ENCODE measurements around the gene CLDN6.
"Not testable (repeated sequence)": the region's sequence is repeated elsewhere in the genome, so short reads cannot be mapped to it uniquely, and the experiment has no call there.

Gene CLDN6, protein sequence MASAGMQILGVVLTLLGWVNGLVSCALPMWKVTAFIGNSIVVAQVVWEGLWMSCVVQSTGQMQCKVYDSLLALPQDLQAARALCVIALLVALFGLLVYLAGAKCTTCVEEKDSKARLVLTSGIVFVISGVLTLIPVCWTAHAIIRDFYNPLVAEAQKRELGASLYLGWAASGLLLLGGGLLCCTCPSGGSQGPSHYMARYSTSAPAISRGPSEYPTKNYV

GRCh38 chr16:3017794-3018506 lies at the start of gene CLDN6:
TSS of gene CLDN6 (minus strand) at chr16:3018183. CDS start at chr16:3016021, 2,162 bp downstream.
- DNase-seq = no peak

DNA sequence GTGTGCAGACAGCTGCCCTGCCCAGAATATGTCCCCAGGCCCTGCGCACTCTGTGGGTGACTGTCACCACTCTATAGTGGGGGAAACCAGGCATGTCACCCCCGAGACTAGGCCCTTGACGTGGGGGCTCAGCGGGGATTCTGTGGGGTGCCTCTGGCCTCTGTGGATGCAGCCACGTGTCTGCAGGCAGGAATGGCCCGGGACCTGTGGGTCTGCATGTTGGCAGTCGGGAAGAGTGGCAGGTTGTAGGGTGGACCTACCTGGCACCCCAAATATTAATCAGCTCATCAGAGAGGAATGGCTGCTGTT lies 48.4 kb upstream of the CLDN6 start:
- no peak for DNase-seq

DNA sequence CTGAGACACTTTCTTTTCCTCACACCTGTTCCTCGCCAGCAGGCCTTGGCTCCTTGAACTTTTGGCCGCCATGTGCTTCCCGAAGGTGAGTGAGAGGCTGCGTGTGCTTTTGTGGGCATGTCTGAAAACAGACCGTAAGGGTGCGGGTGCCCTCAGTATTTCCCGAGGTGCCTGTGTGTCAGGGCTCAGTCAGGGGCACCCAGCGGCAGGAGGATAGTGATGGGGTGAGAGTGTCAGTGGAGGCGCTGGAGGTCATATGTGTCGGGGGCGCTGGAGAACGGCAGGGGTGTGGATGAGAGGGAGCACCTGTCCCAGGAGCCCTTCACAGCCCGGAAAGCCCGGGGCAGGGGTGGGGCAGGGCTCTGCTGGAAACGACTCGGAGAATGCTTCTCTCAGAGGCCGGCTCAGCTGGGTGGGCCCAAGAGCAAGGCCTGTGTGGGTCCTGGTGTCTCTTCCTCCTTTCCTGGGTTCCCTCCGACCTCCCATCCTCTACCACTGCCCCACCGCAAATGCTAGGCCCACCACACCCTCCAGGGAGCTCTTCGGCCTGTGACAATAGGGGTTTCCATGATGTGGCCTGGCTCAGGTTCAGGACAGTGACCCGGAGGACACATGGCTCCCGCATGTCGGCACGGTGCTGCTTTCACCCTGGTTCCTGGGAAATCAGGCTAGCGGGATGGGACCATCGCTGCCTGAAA lies 47.9 kb upstream of the CLDN6 start:
- no peak for DNase-seq

DNA sequence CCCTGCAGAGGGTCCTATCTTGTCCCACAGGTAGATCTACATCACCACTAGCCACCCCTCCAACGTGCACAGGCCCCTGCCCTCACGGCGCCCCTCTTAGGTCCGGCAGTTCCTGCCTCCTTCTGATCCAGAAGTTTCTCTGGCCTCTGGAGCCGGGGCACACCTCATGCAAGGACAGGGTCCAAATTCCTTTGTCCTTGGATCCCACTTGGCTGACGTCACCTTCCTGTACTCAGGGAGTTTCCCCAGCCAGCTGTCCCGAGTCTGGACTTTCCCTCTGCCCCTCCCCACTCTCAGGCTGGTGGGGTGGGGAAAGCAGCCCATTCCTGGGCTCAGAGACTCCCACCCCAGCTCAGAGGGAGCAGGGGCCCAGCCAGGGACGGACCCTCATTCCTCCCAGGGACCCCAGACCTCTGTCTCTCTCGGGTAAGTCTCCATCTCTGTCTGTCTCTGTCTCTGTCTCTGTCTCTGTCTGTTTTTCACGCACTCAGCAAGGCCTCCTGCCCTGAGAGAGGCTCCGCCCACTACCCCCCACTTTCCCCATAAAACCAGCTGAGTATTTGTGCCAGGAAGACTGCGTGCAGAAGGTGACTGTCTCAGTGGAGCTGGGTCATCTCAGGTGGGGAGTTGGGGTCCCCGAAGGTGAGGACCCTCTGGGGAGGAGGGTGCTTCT lies 47.2 kb upstream of the CLDN6 start, which contains the start of gene IL32:
IL32 (plus strand) TSS at position 572 of the 673 bp plus-strand sequence. CDS start 172 bp downstream, outside the sequence.
- no peak for DNase-seq

GRCh38 chr16:3063625-3064386 lies 45.8 kb upstream of the CLDN6 start:
- no peak for DNase-seq

GRCh38 chr16:3062553-3062952 lies 44.6 kb upstream of the CLDN6 start:
- DNase-seq = no peak

- DNase-seq = no peak
Measured at GRCh38 chr16:3060339-3061127, 42.5 kb upstream of the CLDN6 start.

DNA sequence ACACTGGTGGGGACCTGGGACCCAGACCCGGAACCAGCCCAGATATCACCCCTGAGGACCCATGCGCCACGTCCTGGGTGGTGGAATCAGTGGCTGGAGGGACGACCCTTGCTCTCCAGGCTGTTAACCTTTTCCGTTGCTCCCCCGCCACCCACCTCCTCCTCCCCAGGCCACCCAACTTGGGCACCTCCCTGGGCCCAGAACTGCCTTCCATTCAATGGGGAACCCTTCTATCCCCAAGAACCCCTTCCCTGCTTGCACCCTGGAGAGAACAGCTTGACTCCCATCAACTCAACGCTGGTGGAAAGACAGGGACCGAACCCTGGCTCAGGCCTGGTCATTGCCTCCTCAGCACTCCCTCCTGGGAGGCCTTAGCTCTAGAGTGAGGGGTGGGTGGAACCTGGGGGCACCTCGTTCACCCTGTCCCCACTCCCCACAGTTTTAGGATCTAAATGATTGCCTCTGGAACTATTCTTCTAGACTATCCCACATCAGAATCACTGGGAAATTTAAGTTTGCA lies 41.8 kb upstream of the CLDN6 start:
- DNase-seq = no peak

DNA sequence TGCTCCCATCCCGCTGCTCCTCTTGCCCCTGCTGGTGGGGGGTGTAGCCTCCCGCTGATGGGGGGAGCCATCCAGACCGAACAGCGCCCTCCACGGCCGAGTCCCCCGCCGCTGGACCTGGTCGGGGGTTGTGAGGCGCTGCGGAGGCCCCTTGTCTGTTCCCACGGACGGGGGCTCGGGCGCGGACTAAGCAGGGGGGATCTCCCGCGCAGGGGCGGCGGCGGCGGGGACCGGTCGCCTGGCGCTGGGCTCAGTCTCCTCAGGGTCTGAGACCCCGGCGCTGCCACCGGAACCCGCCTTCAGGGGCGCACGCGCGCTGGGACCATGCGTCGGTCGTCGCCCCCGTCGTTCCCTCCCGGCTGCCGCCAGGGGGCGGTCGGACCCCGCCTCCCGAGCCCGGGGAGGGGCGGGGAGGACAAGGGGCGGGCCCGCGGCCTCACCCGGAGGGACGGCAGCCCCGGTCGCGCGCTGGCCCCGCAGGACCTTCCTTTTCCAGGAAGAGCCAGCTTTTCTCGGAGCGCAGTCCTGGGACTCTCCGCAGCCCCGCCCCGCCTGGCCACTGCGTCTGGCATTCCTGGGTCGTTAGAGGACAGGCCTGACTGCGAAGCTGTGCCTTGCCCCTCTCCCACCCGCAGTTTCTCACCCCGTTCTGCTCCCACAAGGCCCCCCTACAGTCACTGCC lies 41.2 kb upstream of the CLDN6 start:
- DNase-seq = peak; percentile 59

DNA sequence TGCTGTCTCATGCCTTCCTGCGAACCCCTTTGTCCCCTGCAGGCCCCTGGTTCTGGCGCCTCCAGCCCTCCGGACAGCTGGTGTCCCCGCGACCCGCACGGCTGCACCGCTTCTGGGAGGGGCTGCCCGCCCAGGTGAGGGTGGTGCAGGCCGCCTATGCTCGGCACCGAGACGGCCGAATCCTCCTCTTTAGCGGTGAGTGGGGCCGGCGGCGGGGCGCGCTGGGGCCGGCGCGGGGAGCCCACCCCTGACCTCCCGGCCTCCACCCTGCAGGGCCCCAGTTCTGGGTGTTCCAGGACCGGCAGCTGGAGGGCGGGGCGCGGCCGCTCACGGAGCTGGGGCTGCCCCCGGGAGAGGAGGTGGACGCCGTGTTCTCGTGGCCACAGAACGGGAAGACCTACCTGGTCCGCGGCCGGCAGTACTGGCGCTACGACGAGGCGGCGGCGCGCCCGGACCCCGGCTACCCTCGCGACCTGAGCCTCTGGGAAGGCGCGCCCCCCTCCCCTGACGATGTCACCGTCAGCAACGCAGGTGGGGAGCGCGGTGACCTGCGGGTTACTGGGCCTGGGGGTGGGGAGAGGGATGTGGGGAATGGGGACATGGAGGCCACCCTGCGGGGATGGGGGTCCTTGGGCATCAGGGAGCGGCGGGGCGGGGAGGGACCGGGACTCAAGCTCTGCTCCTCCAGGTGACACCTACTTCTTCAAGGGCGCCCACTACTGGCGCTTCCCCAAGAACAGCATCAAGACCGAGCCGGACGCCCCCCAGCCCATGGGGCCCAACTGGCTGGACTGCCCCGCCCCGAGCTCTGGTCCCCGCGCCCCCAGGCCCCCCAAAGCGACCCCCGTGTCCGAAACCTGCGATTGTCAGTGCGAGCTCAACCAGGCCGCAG lies 40.4 kb upstream of the CLDN6 start:
- peak; percentile 39 for DNase-seq

DNA sequence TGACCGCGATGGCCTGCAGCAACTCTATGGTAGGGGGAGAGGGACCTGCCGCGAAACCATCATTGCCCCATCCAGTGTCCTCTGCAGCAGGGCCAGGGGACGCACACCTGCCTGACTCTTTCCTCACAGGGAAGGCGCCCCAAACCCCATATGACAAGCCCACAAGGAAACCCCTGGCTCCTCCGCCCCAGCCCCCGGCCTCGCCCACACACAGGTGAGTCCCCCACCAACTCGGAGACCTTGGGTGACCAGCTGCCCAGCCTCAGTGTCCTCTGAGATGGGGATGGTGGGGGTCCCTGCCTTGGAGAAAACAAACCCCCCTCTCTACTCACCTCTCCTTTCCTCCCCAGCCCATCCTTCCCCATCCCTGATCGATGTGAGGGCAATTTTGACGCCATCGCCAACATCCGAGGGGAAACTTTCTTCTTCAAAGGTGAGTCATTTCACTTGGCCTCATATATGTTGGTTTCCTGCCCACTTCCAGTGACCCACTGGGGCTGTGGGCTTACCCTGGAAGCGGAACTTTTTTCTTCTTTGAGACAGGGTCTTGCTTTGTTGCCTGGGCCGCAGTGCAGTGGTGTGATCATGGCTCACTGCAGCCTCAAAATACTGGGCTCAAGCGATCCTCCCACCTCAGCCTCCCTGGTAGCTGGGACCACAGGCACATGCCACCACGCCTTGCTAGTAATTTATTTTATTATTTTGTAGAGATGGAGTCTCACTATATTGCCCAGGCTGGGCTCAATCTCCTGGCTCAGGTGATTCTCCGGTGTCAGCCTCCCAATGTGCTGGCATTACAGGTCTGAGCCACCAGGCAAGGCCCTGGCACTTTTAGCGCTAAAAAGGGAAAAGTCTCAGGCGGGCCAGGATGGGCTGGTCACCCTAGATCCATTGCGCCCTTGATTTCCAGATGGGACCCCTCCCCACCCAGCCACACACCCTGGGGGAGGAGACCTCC lies 39.5 kb upstream of the CLDN6 start:
- no peak for DNase-seq

- no peak for DNase-seq
Measured at GRCh38 chr16:3056336-3057180, 38.6 kb upstream of the CLDN6 start.

- not testable (repeated sequence) for DNase-seq
Measured at GRCh38 chr16:3055734-3056115, 37.7 kb upstream of the CLDN6 start.

DNA sequence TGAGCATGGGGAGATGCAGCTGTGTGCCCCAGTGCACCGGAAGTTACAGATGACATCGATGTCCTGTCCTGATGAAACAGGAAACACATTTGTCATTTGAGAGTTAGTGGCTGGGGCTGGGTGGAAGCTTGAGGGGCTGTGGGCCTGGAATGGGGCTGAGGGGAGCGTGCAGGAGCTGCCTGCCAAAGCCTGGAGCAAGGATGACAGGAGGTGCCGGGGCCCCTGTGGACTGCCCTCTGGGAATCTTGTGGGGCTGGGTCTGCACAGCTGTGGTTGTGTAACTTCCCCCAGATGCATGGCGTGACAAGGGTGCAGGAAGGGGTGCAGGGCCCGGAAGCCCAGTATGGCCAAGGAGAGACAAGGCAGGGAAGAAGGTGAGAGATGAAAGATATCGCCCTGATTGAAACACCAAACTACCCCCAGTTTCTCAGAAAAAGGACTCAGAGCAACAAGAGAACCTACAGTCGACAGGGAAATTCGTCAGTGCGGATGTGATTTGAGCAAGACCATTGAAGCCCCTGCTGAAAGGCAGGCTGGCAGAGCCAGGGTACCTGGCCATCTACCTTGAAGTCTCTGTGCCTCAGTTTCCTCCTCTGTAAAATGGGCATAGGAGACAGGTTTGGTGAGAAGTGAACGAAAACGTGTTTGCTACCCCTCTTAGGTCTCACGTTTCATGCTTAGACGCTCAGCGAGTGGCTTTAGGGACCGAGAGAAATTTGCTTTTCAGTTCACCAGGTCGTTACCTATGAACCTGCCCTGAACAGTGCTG lies 37.2 kb upstream of the CLDN6 start:
- no peak for DNase-seq

DNA sequence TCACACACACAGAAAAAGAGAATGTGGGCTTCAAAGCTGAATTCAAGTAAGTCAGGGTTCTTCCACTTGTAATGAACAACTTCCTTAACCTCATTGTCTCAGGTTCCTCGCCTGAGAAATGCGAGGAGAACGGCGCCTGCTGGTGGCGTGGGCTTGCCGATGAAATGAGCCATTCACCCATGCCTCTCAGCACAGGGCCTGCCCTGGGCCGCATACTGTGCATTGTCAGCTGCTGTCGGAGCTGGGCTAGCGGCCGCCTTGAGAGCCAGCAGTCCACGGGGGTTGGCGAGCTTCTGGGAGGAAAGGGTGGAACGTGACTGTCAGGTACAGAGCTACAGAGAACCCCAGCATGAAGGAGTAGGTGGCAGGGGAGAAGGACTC lies 35.3 kb upstream of the CLDN6 start:
- not testable (repeated sequence) for DNase-seq

DNA sequence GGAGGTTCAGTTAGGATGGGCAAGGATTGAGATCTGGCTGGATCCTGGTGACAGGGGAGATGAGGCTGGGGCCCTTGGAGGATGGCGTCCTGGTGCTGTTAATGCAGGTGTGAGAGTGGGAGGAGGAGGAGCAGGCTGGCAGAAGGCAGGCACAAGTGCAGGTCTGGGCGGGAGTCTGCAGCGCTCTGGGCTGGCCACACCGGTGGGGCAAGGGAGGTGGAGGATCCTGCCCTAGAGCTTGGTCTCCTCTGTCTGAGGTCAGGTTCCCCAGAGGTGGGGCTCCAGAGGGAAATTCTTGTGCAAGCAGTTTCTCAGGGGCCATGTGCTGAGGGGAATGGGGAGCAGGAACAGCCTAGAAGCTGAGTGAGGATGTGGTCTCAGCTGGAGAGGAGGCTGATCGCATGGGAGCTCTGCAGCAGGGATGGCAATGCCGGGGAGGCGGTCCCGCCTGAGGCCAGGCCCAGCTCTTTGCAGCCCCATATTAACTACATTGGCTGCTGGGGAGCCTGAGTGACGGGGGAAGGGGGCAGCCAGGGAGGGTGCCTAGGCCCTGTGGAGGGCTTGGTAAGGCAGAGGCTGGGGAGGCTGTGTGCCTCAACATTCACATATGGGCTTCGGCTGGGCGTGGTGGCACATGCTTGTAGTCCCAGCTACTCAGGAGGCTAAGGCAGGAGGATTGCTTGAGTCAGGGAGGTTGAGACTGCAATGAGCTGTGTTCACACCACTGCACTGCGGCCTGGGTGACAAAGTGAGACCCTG lies 34.8 kb upstream of the CLDN6 start:
- DNase-seq = not testable (repeated sequence)

Measured in NCI-H2171 treated with DMSO at 0.1 percent for 48 hours (cell line).